Left renal pelvis (tissue), 4 donors: ENCODE data around the gene NAV1. TPM values are rescaled to one million over a fixed set of nuclear protein-coding genes. Genes with fewer than 3 reads are reported as not detected.
"Not testable (repeated sequence)": the region's sequence is repeated elsewhere in the genome, so short reads cannot be mapped to it uniquely, and the experiment has no call there.

Source experiments
- DNase-seq, 4 donors: peaks; one replicate each; pipeline ENCODE4 v3.0.0-alpha.2; 2013; ENCODE audit warnings: low read depth in 4 of 4, low spot score in 3 of 4
- polyA plus RNA-seq, 4 donors: library from polyadenylated mRNA; unstranded; fragments of 120-200 nt; gene quantifications; one replicate each; pipeline ENCODE4 v1.2.1, GENCODE V29; 2013; ENCODE audit not compliant: insufficient read length in 4 of 4

The NAV1 gene
- polyA plus RNA-seq, 4 donors = 17.4 to 22.2 (median 19.9) TPM

DNA sequence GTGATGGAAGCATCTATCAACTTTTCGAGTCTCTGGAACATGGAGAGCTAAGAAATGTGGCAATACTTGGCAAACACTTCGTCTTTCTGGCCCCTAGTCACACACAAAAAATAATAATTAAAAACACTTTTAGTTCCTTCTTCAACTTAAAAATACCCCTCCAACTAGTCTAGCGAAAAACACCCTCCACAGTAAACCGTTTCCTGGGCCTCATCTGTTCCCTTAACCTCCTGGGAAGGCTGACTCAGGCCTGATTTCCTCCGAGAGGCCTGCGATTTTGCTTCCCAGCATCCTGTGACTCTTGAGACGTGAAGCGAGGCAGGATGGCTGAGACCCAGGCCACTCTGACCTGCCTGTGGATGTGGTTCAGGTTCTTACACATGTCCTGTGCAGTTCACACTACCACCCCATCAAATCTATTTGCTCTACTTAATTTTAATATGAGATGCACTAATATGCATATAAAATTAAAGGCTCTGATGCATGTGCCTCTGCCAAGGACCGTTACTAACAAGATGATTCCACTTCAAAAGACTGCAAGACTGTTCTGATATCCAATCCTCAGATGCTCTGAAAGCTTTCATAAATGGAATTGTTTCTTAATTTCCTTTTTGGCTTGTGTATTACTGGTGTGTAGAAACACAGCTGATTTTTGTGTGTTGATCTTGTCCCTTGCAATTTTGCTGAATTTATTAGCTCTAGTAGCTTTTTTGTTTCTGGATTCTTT lies 3.5 kb downstream of the NAV1 start:
- DNase-seq = no peak

DNA sequence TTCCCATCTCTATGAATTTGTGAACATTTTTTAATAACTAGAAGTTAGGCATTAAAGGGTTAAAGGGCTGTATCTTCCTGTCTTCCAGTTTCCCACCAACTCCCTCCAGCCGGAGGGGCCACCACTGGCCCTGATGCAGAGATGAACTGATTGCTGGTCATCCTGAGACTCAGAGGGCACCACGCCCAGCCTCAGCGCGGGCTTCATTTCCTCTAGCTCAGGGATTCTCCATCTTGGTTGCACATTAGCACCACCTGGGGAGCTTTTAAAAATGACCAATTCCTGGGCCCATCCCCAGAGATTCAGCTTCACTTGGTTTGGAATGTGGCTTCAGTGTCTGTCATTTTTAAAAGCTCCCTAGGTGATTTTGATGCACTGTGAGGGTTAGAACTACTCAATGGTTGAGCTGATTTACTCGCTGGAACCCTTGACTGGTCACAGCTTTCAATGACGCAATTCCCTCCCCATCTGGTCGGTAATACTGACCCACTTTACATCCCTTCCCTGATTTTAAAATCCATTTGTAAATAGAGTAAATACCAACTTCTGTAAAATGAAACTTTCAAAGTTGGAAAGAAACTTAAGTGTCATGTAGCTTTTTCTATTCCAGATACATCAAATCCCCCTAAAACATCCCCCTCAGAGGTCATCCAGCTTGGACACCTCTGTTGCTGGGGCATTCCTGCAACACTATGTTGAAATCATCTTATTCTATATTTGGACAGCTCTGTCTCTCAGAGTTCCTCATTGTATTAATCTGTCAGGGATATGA lies 5.1 kb downstream of the NAV1 start:
- DNase-seq = no peak

DNA sequence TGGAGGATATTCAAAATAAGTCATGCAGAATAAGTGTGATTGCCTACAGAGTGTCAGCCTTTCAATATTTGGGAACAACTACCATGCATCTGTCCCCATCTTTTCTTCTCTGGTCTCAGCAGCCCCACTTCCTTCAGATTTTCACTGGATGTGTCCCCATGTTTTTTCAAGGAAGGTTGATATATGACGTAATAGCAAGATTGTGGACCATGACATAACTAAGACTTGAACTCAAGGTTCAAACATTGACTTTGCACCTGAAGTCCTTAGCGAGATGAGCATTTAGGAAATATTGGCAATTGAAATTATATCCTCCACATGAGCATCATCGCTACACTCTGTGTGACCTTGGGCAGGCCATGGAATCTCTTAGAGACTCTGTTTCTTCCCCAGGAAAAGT lies 5.8 kb downstream of the NAV1 start:
- no peak for DNase-seq

DNA sequence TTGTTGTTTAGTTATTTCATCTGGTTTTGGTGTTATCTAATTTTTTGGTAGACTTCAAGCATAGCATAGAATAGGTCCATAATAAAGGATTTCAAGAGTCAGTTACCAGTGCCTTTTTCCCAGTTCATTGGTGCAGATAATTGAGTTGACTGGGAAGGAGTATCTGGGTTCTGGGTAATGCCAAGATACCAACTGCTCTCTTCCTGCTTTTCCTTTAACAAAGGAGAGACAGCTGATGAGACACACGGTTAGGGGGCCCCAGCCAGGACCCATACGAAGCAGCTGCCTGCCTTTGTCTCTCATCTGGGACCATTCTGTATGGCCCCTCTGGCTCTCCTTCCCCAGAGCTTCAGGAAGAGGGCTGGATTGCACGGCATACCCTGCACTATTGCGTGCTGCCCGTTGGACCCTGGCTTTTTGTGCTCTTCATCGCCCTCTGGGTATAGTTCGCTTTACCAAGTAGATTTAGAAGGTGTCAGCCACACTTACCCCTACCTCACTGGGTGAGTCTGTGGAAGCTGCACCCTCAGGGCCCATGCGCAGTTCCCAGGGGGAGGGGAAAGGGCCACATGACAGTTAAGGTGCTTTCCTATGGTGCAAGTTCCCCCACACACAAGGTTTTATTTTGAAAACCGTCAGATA lies 7.0 kb downstream of the NAV1 start:
- no peak for DNase-seq

DNA sequence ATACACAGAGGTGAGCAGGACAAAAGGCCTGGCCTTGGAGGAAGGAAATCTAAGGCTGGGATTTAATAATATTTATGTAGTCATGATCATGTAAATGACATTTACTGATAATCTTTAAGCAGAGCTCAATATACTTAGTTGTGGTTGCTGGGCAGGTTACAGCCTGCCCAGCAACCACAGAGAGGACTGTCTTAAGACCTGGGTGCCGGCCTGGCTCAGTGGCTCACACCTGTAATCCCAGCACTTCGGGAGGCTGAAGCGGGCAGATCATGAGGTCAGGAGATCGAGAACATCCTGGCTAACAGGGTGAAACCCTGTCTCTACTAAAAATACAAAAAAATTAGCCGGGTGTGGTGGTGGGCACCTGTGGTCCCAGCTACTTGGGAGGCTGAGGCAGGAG lies 10.6 kb downstream of the NAV1 start:
- not testable (repeated sequence) for DNase-seq

DNA sequence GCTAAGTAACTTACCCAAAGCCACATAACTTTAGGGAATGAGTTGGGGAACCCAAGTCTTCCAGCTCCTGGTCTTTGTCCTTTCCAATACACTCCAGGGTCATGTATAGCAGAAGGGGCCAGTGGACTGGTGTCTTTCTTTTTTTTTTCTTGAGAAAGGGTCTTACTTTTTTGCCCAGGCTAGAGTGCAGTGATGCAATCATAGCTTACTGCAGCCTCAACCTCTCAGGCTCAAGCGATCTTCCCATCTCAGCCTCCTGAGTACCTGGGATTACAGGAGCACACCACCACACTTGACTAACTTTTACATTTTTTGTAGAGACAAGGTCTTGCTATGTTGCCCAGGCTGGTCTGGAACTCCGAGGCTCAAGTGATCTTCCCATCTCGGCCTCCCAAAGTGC lies 12.2 kb downstream of the NAV1 start:
- no peak for DNase-seq

DNA sequence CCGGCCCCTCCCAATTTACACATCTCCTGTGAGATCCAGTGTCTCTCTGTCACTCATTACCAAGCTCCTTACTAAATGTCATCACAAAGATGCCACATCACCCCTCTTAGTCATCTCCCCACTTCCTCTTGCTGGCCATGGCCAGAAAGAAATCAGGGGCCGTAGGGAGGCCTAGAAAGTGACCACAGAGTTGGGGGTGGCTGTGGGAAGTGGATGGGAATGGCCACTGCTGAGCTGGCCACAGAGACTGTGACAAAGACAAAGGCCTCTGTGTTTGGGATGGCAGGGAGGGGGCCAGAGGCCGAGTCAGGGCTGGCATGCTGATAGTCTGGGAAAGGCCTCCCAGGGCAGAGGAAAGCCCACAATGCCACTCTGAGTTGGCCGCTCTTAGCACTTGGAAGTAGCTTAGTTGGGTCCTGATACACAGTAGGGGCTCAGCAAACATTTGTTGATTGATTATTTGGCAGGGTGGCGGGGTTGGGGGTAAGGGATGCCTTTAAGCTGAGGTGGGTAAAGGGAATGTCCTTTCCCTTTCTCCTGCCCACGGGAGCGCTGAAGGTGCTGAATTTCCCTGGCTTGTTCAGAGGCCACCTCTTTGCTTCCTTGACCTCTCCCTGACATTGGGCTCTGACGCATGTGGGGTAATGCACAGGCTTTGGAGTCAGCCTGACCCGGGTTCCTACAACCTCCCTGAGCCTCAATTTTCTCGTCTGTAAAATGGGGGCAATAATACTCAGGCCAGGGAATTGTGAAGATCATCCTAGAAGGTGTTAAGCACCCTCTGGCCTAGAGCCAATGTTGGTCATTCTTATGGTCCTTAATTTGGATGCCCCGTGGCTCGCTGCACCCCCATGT lies 13.2 kb downstream of the NAV1 start:
- no peak for DNase-seq

DNA sequence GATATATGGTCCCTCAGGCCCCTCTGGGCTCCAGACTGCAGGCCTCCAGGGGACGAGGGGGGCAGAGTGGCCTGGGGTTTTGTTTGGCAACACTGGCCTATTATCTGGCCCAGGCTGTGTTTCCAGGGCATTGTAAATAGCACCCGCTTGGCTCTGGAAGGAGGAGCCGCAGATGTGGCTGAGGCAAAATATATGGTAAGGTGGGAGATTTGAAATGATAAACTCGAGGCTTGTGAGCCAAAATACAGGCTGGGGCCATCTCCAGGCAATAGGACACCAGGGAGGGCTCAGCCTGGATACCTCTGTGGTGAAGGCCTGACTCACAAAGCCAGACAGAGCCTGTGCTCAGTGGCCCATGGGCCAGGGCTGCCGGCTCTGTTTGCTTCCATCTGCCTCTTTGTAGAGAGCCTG lies 14.0 kb downstream of the NAV1 start:
- no peak for DNase-seq

DNA sequence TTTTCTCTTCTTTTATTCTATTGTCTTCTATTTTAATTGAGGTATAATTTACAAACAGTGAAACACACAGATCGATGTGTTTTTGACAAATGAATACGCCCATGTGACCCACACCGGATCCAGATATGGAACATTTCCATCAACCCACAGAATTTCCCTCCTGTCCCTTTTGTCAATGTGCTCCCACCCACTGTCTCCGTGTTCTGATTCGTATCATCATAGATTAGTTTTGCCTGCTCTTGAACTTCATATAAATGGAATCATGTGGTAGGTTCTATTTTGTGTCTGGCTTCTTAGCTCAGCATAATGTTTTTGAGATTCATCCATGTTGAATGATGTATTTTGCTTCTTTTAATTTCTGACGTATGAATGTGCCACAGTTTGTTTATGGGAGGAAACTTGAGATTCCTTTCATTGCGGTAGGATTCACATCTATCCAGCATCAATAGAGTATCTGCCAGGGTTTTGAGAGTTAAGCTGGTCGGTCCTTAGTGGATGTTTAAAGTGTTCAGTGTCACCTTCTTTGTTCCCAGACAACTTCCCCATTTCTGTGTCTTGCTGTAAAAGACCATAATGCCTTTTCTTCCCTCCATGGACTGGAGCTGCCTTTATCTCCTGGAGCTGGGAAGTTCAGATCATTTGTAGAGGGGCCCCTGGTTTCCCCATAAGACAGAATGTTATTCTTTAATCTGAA lies 14.7 kb downstream of the NAV1 start:
- DNase-seq = no peak

DNA sequence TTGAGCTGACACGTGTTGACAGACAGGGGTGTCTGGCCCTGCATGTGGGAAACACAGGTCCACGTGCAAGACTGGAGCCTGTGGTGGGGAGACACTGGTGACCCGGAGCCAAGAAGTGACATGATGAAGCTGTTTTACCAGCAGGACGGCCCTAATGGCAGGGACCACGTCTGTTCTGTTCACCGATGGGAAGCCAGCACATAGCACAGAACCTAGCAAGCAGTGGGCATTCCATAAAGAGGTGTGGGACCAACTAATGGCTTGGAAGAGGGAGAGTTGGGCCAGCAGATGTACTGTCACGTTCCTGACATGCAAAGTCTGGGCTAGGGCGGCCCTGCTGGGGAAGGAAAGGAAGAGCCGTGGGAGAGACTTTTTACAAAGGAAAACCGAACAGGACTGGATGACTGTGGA lies 15.3 kb downstream of the NAV1 start:
- DNase-seq = no peak

DNA sequence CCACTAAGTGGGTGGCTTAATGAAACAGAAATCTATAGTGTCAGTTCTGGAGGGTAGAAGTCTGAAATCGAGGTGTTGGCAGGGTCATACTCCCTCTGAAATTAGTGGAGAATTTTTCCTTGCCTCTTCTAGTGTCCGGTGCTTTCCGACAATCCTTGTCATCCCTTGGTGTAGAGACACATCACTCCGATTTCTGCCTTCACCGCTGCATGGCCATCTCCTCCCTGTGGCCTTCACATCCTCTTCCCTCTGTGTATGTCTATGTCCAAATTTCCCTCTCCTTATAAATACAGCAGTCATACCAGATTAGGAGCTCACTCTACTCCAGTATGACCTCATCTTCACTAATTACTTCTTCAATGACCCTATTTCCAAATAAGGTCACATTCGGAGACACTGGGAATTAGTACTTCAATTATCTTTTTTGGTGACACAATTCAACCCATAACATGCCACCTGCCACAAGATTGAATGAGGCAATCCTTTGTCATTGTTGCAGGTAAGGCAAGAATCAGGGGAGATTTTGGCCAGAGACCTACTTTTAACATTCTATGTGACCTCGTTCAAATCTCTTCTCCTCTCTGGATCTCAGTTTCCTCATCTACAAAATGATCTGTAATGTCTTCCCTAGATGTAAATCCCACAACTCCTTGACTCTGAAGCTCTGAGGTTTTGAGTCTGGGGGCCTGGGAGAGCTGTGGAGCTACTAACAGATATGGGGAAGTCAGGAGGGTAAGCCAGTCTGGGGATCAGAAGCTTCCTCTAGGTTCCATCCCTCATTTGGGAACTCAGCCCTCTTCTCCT lies 16.1 kb downstream of the NAV1 start:
- DNase-seq = no peak

DNA sequence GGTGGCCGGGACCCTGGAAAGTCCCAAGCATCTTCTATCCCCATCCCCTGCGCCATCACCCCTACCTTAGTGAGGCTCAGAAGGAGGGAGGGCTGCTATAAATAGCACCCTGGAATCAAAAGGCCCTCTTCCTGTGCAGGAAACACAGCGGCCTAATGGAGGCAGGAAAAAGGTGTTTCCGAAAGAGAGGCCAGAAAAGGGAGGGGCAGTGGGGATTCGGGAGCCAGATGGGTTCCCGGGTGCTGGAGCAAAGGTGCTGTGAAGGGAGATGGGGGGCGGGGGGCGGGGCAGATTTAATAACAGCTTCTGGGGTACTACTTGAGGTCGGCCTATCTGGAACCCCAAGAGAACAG lies 16.6 kb downstream of the NAV1 start:
- no peak for DNase-seq

DNA sequence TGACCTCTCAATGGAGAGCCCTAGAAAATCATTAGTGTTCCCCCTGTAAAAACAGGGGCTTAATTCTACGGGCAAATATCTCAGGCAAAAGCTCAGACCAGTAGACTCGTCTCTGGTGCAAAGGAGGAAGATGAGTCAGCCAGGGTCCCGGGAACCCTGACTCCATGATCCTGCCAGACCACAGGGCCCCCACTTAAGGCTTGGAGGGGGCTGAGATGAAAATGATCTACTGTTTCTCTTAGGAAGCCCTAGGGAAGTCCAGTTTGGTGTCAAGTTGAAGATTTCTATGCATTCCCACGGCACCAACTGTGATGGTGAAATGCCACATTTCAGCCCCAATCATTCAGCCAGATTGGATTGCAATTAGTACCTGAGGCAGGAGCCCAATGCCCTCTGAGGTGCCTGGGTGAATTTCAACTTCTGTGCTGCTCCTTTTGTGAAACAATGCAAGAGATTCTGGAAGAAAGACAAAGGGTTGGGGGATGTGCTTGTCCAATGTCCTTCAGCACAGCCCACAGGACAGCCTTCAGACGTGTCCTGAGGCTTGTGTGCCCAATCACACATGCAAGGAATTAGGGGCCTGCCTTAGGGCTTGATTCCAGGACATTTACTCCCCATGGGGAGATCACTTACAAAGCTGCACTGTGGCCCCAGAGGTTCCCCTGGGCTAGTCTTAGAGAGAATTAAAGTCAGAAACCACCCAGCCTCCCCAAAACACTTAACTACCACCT lies 18.1 kb downstream of the NAV1 start:
- no peak for DNase-seq

DNA sequence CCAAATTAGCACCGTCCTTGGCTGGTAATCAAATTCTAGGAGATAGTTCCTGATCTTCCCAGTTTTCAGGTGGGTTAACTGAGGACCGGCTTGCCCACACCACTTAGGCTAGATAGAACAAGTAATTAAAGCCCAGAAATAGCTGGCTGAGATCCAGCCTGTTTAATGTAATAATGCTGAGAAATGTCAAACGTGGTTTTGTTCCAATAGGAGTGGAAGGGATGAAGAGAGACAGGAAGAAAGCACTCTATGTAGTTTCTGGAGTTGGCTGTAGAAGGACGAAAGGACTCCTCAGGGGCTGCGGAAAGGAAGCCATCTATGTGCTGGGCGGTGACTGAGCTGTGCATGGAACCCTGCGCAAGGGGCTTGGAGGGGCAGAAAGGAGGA lies 18.6 kb downstream of the NAV1 start:
- no peak for DNase-seq

DNA sequence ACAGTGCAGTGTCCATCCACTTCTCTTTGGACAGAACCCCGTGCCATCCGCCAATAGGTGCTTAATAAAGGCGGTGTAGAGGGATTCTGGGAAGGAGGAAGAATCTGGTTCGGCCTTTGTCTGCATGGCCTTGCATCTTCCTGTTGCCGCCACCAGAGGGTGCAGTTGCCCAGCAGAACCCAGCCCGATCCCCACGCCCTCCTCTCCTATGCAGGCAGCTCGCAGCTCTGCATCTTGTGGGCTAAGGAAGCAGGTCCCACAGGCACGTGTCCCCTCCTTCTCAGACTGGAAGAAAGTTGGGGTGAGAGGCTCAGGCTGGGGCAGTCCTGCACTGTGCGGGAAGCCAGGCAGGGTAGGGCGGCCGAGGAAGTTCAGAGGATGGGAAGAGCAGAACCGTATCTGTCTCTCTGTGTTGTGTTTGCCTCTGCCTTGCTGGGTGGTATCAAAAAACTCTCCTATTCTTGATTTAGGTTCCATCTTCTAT lies 20.8 kb downstream of the NAV1 start:
- peak in 3 of 4 donors; percentile 50 to 53 (median 53) for DNase-seq

DNA sequence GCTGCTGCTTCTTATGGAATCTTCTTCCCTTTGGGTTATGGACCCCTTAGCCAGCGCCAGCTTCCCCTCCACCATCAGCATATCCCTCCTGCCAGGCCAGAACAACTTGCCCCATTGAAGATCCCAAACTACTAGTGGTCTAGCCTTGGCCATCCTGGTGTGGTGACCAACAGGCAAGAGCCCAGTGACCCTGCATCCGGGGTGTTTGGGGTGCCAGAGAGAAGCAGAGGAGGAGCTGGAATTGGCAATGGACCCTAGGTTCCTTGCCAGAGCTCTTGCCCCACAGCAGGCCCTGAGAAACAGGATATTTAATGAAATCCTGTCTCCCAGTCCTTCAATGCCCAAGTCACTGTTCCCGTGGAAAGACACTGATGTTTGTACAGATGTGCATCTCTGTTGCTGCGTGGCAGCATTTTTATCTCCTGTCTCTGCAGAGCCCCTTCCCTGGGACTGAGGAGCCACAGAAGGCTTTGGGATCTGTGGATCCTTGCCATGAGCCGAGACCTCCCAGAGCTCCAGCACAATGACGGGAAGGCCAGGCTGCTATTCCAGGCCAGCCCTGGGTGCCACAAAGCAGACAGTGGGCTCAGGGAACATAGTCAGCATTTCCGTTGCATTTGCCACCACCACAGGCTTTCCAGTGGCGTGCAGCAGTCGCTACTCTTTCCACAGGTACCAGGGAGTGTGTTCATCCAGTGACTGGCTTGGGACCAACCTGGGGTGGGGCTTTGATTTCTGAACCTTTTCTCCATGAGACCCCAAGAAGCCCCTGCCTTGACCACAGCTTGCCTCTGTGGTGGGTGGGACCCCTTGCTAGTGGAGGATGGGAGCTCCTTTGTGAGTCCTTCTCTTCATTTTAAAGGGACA lies 21.6 kb downstream of the NAV1 start:
- no peak for DNase-seq

DNA sequence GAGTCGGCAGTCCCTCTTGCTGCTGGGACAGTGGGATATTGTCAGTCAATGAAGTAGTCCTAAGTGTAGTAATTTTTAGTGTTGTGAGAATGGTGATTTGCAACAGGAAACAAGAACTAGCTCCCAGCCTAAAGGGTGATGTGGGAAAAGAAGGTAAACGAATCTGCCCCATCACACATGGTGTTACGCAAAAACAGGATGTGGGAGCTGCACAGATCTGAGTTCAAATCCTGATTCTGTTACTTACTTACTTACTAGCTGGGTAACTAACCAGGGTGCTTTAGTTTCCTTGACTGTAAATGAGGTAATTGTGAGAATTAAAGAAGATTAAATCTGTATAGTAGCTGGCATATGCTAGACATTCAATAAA lies 22.3 kb downstream of the NAV1 start:
- DNase-seq = no peak

DNA sequence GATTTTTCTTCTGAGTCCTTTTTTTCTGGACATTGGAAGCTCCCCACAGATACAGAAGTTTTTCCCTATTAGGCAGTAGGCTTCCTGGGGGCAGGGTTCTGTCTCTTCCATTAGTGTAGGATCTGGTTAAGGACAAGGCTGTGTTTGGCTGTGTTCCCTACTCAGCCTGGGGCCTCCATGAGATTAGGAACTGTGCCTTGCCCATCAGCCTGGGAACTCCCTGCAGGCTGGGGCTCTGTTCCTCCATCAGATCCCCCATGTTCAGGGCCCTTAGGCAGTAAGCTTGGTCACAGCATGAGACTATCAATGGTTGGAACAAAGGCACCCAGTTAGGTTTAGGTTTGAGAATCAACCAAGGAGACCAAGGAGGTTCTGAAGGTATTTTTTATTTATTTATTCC lies 22.7 kb downstream of the NAV1 start:
- no peak for DNase-seq
